Stimulated activated CD8-positive, alpha-beta memory T cell treated with anti-CD3 and anti-CD28 coated beads, Interleukin-4, amount 100 ng/mL, for 24 hours (primary cell): ENCODE measurements around the gene PARP9.
"Not testable (repeated sequence)": the region's sequence is repeated elsewhere in the genome, so short reads cannot be mapped to it uniquely, and the experiment has no call there.

ENCODE experiments used
- DNase-seq: peaks from one replicate; pipeline ENCODE4 v3.0.0-alpha.2; 2020; ENCODE audit warnings: low read depth

PARP9 gene

GRCh38 chr3:122576174-122576940 lies 12.3 kb upstream of the PARP9 start:
- DNase-seq = no peak

DNA sequence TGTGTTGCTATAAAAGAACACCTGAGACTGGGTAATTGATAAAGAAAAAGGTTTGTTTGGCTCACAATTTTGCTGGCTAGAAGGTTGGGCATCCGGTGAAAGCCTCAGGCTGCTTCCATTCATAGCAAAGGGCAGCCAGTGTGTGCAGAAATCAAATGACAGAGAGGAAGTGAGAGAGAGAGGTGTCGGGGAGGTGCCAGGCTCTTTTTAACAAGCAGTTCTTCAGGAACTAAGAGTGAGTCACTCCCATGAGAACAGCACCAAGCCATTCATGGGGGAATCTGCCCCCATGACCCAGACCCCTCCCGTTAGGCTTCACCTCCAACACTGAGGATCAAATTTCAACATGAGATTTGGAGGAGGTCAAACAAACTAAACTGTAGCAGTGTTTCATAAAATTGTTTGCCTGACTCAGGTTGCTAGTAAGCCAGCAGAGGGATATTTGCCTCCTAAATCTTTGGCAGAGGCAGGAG lies 8.9 kb upstream of the PARP9 start:
- DNase-seq = no peak

GRCh38 chr3:122568755-122569154 lies 4.7 kb upstream of the PARP9 start:
- no peak for DNase-seq

DNA sequence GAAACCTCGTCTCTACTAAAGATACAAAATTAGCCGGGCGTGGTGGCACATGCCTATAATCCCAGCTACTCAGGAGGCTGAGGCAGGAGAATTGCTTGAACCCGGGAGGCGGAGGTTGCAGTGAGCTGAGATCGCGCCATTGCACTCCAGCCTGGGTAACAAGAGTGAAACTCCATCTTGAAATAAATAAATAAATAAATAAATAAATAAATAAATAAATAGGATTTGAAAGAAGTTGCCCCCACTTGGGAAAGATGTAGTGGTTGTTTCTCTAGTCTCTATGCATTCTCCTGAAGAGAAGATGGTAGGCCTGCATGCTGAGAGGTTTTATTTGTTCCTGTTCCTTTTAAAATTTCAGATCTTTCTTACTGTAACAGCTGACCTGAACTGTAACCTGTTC lies 4.0 kb upstream of the PARP9 start:
- not testable (repeated sequence) for DNase-seq

DNA sequence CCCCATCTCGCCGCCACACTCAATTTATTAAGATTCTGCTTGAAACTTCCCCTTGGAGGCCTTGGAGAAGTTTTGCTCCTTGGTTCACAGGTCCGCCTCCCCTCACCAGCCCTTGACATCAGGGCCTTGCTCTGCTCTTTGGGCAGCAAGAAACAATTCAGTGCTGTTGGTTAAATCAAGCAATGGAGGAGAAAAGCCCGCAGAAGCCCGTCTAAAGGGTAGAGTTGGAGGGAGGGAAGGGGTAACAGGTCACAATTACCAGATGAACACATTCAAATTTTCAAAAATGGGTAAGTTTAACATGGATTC lies 429 bp downstream of the PARP9 start:
- no peak for DNase-seq

DNA sequence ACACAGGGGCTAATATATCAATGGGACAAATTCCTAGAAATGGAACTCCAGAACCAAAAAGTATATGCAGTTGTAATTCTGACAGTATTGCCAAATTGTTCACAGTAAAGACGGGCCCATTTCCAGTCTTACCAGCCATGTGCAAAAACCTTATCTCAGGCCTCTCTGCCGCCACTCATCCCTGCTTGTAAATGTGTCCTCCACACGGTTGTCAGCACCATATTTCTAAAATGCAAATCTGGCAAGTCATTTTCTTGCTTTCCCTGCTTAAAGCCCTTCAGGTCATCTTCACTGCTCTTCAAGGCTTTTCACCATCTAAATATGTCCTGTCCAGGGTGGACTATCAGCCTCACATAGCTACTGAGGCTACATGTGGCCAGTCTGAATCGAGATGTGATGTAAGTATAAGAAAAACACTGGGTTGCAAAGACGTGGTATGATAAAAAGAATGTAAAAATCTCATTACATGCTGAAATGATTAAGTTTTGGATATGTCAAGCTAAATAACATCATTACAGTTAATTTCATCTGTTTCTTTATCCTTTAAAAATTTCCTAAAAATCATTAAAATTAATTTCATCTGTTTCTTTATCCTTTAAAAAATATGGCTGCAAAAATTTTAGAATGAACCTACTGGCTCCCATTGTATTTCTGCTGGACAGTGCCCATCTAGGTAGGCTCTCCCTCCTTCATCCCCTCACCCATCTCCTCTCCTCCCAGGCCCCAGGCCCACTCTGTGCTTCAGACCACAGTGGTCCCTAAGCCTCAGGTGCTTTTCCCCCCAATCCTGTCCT lies 980 bp downstream of the PARP9 start:
- no peak for DNase-seq

- no peak for DNase-seq
These were observed 3.4 kb downstream of the PARP9 start for GRCh38 chr3:122560680-122561079.

DNA sequence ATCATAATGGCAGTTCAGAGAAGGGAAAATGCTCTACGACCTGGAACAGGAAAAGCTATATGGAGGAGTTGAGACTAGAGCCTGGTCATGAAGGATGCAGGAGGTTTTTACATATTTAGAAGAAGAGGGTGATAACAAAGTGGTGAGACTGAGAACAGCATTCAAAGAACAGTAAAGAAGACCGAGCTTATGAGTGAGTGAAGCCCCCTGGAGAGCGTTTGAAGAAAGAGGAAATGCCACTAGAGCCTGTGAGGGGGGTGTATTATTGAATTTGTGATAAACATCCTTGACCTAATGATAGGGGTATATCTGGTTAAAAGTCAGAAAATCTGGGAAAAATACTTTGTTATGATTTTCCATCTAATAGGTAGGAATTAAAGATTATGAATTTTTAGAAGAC lies 4.2 kb downstream of the PARP9 start:
- no peak for DNase-seq

- no peak for DNase-seq
These were observed 5.5 kb downstream of the PARP9 start for GRCh38 chr3:122558605-122559004.

DNA sequence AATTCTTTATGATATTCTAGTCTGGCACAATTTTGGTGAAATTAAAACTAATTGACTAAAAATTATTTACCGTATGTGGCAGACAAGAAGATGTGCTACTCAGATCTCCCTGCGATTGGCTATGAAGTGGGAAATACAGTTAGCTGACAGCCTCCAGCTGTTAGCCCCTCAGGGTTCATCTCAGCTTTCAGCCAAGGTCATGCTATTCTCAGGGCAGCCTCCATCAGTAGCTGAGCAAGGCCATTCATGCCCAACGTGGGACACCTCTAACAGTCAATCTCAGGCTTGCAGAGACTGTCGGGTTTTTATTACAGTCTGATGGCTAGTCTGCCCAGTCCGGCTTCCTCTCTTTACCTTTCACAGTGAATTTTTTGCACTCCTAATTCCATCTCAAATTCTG lies 6.7 kb downstream of the PARP9 start:
- DNase-seq = no peak

DNA sequence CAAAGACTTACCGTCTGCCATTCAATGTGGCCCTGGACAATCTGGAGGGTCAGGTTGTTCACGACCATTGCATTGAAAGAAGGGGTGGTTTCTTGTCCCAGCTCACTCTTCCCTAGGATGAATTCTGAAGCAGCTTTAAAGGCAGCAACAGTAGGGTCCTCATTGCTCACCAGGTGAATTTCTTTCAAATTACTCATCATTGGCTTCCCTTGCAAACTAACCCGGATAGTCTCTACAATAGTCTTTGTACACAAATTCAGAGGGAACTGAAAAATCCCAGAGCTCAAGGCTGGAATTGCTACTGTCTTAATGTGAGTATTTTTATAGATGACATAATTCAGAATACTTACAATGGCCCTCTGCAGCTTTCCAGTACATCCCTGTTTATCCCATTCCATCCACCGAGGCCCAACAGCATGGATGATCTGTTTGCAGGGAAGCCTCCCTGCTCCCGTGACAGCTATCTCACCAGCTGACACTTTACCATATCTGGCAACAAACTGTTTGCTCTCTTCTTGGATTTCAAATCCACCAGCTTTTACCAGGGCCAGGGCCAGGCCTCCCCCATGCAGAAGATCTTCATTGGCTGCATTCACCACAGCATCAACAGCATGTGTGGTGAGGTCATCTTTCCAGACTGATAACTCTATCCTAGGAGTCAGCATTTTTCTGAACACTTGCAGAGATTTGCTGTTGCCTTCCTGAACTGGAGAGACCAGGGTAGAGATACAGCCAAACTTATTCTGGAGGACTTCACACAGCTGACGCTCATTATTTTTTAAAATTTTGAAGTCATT lies 8.6 kb downstream of the PARP9 start:
- no peak for DNase-seq

GRCh38 chr3:122553171-122553570 lies 10.9 kb downstream of the PARP9 start:
- no peak for DNase-seq

GRCh38 chr3:122548619-122549018 lies 15.5 kb downstream of the PARP9 start:
- no peak for DNase-seq

DNA sequence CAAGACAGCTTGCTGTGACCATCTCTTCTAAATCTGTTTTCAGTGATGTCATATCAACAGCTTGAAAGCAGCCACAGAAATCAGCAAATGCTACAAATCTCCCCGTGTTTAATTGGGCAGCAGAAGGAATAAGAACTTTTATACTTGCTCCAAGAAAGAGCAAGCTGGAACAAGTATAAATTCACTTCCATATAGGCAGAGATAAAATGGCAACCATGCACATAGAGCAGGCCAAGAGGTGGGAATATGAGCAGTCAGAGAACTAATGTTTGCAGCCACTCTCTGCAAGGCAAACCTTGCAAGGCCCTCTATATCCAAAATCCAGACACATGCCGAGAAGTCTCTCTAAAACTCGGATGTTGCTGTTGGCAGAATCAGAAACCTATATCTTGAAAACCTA lies 16.0 kb downstream of the PARP9 start:
- no peak for DNase-seq

DNA sequence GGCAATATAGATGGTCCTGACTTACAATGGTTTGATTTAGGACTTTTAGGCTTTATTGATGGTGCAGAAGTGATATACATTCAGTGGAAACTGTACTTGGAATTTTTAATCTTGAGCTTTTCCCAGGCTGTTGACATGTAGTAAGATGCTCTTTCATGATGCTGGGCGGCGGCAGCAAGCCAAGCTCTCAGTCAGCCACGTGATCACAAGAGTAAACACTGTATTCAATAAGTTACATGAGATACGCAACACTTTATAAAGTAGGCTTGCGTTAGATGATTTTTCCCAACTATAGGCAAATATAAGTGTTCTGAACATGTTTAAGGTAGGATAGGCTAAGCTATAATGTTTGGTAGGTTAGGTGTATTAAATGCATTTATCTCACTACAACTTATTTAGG lies 17.9 kb downstream of the PARP9 start:
- DNase-seq = no peak

DNA sequence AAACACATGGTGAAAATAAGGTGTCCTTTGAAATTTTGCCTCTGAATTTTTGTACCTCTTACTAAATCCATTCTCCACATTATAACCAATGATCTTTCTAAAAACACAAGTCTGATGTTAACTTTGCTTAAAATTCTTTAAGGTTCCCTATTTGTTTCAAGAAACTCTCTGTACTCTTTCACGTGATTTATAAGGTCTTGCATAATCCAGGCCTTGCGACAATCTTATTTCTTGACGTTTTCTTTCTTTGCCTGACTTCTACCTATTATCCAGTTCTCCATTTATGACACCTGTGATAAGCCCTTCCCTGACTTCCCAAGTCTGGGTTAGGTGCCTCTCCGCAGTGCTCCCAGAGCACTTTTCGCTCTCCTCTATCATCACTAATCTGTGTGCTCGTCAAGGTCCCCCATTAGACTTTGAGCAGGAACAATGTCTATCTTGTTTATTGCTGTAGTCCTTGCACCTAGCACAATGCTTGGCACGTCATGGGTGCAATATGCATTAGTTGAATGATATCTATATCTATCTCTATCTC lies 25.1 kb downstream of the PARP9 start:
- no peak for DNase-seq

DNA sequence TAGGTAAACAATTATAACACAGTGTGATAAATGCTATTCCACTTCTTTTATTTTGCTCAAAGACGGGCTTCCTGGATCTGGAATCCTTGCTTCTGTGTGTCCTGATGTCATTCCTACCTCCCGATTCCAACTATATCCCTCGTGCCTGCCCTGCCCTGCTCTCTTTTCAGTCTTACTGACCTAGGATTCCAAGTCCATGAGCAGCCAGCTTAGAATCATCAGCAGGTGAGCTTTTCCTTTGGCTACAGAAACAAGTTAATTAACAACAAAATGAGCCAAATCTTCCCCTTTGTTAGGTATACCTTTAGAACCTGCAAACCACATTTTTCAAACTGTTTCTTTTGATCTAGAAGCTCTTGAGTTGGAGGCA lies 27.5 kb downstream of the PARP9 start:
- no peak for DNase-seq

GRCh38 chr3:122535964-122536631 lies 28.0 kb downstream of the PARP9 start:
- DNase-seq = no peak

DNA sequence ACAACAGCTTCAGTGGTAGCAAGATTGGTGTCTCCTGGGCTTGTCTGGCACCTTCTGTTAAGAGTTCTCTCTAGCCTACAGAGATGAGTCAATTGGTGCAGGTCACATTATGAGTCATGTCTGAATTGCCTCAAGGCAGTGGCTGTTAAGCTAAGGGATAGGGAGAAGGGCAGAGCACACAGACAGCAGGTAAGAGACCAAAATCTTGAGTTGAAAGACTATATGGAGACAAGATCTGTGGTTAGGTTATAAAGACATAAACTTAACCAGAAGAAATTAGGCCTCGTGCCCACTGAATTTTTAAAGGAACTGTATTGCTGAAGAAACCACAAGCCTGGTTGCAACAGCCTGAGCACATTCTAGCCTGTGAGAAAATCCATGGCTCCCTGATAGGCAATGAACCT lies 30.2 kb downstream of the PARP9 start:
- DNase-seq = no peak

- no peak for DNase-seq
These were observed 30.6 kb downstream of the PARP9 start for GRCh38 chr3:122533480-122533879.

DNA sequence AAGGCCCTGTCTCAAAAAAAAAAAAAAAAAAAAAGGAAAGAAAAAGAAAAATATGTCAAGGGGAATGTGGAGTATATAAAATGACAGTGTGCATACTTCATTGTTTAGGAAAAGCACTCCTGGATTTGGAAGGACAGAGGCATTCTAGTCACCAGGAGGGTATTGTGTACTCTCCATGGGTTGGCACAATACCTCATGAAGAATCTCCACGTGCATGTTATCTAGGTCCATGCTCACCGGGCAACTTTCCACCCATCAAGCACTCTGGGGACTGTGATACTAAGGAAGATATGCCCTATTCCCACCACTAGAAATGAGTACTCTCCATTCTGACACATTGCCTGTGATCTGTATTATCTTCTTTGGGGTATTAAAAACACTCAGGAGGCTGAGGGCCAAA lies 33.9 kb downstream of the PARP9 start:
- no peak for DNase-seq

DNA sequence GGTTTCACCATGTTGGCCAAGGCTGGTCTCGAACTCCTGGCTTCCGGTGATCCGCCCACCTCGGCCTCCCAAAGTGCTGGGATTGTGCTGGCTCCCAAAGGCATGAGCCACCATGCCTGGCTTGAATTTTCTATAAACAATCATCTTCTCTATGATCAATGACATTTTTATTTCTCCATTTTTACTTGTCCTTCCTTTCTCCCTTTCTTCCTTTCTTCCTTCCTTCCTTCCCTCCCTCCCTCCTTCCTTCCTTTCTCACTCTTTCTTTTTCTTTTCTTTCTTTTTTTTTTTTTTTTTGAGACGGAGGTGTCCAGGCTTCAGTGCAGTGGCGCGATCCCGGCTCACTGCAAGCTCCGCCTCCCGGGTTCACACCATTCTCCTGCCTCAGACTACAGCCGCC lies 40.8 kb downstream of the PARP9 start:
- no peak for DNase-seq
